ENCODE data around the gene KLHL13.
"Not testable (repeated sequence)": the region's sequence is repeated elsewhere in the genome, so short reads cannot be mapped to it uniquely, and the experiment has no call there.

Gene KLHL13

DNA sequence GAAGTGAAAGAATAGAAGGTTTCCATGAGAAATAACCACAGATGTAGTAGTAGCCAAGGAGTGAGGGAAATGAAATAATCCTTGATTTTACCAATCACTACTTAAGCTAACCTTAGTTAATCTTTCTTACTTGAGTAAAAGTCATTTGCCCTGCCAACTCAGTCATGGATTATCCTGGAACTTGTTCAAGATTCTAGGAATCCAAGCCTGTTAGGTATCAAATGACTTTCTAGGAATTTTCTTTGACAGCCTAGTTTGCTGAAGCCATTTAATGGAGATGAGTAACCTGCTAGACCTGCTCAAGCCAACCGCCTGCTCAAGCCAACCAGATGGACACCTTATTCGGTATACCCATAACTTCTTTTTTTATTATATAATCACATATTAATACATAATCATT, 180.5 kb downstream of the KLHL13 start:
- no peak overlapping the region for H3K27ac ChIP-seq
- no peaks in the 10 kb centered on the region for H3K9me3 ChIP-seq (ENCODE audit: control insufficient read depth, low read length)
- H2AFZ ChIP-seq, result no peak overlapping the region
- no peaks in the 10 kb centered on the region for H3K27me3 ChIP-seq (ENCODE audit: control insufficient read depth, insufficient read depth, low read length)
- no peaks in the 10 kb centered on the region for H3K4me1 ChIP-seq
- TF ChIP-seq, protein P1, sequence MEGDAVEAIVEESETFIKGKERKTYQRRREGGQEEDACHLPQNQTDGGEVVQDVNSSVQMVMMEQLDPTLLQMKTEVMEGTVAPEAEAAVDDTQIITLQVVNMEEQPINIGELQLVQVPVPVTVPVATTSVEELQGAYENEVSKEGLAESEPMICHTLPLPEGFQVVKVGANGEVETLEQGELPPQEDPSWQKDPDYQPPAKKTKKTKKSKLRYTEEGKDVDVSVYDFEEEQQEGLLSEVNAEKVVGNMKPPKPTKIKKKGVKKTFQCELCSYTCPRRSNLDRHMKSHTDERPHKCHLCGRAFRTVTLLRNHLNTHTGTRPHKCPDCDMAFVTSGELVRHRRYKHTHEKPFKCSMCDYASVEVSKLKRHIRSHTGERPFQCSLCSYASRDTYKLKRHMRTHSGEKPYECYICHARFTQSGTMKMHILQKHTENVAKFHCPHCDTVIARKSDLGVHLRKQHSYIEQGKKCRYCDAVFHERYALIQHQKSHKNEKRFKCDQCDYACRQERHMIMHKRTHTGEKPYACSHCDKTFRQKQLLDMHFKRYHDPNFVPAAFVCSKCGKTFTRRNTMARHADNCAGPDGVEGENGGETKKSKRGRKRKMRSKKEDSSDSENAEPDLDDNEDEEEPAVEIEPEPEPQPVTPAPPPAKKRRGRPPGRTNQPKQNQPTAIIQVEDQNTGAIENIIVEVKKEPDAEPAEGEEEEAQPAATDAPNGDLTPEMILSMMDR (IDR thresholded peaks at IDR 0.05), result no peak
- no peak overlapping the region for H3K4me3 ChIP-seq (ENCODE audit: low read depth, low read length)
- no peak overlapping the region for H3K4me2 ChIP-seq (ENCODE audit: low read length)
- H3K79me2 ChIP-seq, result no peaks in the 10 kb centered on the region
- H3K36me3 ChIP-seq (ENCODE audit: control insufficient read depth, insufficient read depth, low read length), result no peaks in the 10 kb centered on the region
- H3K9ac ChIP-seq, result no peak overlapping the region

DNA sequence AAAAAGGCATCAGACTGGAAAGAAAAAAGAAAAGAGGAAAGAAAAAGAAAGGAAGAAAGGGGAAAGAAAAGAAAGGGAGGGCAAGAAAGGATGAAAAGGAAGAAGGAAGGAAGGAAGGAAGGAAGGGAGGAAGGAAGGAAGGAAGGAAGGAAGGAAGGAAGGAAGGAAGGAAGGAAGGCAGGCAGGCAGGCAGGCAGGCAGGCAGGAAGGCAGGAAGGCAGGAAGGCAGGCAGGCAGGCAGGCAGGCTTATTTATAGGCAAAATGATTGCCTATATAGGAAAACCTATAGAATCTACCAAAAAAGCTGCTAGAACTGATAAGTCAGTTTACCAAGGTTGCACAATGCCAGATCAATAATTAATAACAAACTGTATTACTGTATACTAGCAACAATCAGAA, 186.5 kb downstream of the KLHL13 start:
- H2AFZ ChIP-seq; H3K27ac ChIP-seq; H3K4me1 ChIP-seq; H3K36me3 ChIP-seq (ENCODE audit: control insufficient read depth, insufficient read depth, low read length); H3K27me3 ChIP-seq (ENCODE audit: control insufficient read depth, insufficient read depth, low read length); H3K4me3 ChIP-seq (ENCODE audit: low read depth, low read length); H3K9me3 ChIP-seq (ENCODE audit: control insufficient read depth, low read length); H3K79me2 ChIP-seq; H3K4me2 ChIP-seq (ENCODE audit: low read length); H3K9ac ChIP-seq: not testable (repeated sequence)

DNA sequence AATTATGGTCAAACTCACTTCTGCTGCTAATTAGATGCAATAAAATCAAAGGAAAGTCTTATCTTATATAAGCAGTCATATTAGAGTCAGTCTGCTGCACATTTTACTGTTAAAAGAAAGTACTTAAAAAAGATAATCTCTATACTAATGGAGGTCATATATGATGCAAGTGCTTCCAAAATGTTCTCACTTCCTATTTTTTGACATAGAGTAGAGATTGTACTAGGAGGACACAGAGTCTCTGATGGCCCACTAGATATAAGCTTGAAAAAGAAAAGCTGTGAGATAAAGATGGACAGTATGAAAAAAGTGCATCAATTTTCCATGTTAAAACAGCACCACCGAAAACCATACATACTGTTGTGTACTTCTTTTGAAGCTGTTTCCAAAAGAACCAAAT, 196.9 kb downstream of the KLHL13 start:
- Histone ChIP-seq H3K9ac (no peak overlapping the region), H3K27ac (no peak overlapping the region), H3K4me2 (ENCODE audit: low read length) (no peak overlapping the region), H3K36me3 (ENCODE audit: control insufficient read depth, insufficient read depth, low read length) (no peaks in the 10 kb centered on the region), H2AFZ (no peak overlapping the region), H3K4me1 (no peaks in the 10 kb centered on the region), H3K9me3 (ENCODE audit: control insufficient read depth, low read length) (no peaks in the 10 kb centered on the region), H3K27me3 (ENCODE audit: control insufficient read depth, insufficient read depth, low read length) (no peaks in the 10 kb centered on the region), H3K79me2 (no peaks in the 10 kb centered on the region), H3K4me3 (ENCODE audit: low read depth, low read length) (no peak overlapping the region)
- TF ChIP-seq, protein P1 (IDR thresholded peaks at IDR 0.05), result no peak

DNA sequence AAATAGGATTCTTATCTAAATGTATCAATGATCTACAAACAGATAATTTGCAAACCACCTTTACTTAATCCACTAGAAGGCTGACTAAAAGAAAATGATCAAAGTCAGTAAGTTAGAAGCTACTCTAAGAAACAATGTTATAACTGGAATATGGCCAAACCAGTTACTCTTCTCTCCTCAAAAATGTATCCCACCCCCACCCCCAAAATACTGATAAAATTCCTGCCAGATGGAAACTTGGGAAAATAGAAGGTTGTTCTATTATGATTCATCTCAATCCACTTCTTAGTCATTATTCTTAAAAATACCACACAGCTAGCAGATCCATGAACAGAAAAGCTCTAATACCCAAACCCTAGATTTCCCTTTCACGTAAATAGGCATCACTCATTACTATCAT, 206.4 kb downstream of the KLHL13 start:
- TF ChIP-seq, protein P1 (IDR thresholded peaks at IDR 0.05), result no peak
- Histone ChIP-seq H3K27ac (no peak overlapping the region), H3K4me2 (ENCODE audit: low read length) (no peak overlapping the region)

DNA sequence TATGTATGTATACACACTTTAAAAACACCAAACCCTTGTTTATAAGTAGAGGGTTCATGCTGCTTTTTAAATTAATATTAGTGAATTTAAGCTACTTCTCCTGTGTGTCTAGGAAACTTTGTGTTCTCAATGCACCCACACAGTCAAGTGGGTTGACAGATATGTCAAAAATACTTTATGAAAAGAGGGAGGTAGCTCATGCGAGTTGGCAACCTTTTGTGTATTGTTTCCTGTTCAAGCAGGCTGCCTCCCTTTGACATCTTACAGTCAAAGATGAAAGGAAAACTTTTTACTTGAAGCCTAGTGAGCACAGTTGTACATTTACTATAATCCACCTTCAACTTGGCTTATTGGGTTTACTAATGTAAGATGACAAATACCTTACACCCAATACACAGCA, 218.4 kb downstream of the KLHL13 start:
- Histone ChIP-seq H3K4me2 (ENCODE audit: low read length) (no peak overlapping the region), H3K4me1 (no peaks in the 10 kb centered on the region), H3K9me3 (ENCODE audit: control insufficient read depth, low read length) (no peaks in the 10 kb centered on the region), H2AFZ (no peak overlapping the region), H3K27me3 (ENCODE audit: control insufficient read depth, insufficient read depth, low read length) (no peaks in the 10 kb centered on the region), H3K9ac (no peak overlapping the region), H3K27ac (no peak overlapping the region), H3K4me3 (ENCODE audit: low read depth, low read length) (no peak overlapping the region), H3K79me2 (no peaks in the 10 kb centered on the region), H3K36me3 (ENCODE audit: control insufficient read depth, insufficient read depth, low read length) (no peaks in the 10 kb centered on the region)
- TF ChIP-seq, protein P1 (IDR thresholded peaks at IDR 0.05), result no peak

More for the DNA sequence above, 206.4 kb downstream of the KLHL13 start:
- Histone ChIP-seq H3K27me3 (ENCODE audit: control insufficient read depth, insufficient read depth, low read length) (no peaks in the 10 kb centered on the region), H3K4me1 (no peaks in the 10 kb centered on the region), H3K4me3 (ENCODE audit: low read depth, low read length) (no peak overlapping the region), H3K79me2 (no peaks in the 10 kb centered on the region), H2AFZ (no peak overlapping the region), H3K36me3 (ENCODE audit: control insufficient read depth, insufficient read depth, low read length) (no peaks in the 10 kb centered on the region), H3K9ac (no peak overlapping the region), H3K9me3 (ENCODE audit: control insufficient read depth, low read length) (no peaks in the 10 kb centered on the region)
